Activated naive CD4-positive, alpha-beta T cell treated with anti-CD3 and anti-CD28 coated beads, Interleukin-2, amount 10 ng/mL, durations not matched to agents 7 days and 5 days (primary cell): ENCODE measurements around the gene KIAA1586.
"Not testable (repeated sequence)": the region's sequence is repeated elsewhere in the genome, so short reads cannot be mapped to it uniquely, and the experiment has no call there.

Experiments
- CTCF ChIA-PET: fragments of 350-600 bp; sonication (Branson Sonifier 250); formaldehyde crosslinking; loops from one replicate; lab custom pipeline; 2021; ENCODE audit warnings: antibody characterized with exemption; lab: Charles Lee
- DNase-seq: peaks from one replicate; pipeline ENCODE4 v3.0.0-alpha.2; 2020
- H3K27ac Mint-ChIP-seq: one replicate; pipeline ENCODE4 v1.8.0; 2021; ENCODE audit warnings: mild to moderate bottlenecking, moderate library complexity, mixed read lengths
- H3K27me3 Mint-ChIP-seq: one replicate; pipeline ENCODE4 v1.8.0; 2021; ENCODE audit warnings: mild to moderate bottlenecking, mixed read lengths
- H3K36me3 Mint-ChIP-seq: one replicate; pipeline ENCODE4 v1.8.0; 2021; ENCODE audit warnings: mixed read lengths
- H3K4me1 Mint-ChIP-seq: one replicate; pipeline ENCODE4 v1.8.0; 2021; ENCODE audit warnings: mixed read lengths
- H3K4me3 Mint-ChIP-seq: one replicate; pipeline ENCODE4 v1.8.0; 2021; ENCODE audit warnings: mild to moderate bottlenecking, moderate library complexity, mixed read lengths
- H3K9me3 Mint-ChIP-seq: one replicate; pipeline ENCODE4 v1.8.0; 2021; ENCODE audit warnings: mixed read lengths

Gene KIAA1586

DNA sequence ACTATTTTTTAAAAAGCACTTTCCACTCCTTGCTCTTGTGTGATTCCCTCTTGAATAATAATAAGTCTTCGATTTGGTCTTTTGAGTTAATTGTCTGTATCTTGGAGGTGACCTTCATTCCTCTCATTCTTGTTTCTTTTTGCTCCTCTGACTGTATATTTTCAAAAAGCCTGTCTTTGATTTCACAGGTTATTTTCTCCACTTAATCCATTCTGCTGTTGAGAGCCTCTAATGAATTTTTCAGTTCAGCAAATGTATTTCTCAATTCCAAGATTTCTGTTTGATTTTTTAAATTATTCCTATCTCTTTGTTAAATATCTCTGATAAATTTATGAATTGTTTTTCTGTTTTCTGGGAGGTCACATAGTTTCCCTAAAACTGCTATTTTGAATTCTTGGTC, 21.7 kb upstream of the KIAA1586 start:
- DNase-seq: no peak
- Mint-ChIP-seq H3K4me3 (no peak overlapping the region), H3K36me3 (peaks cover 3% of the 10 kb centered on the region), H3K27me3 (peaks cover 19% of the 10 kb centered on the region), H3K27ac (no peak overlapping the region), H3K9me3 (peaks cover 15% of the 10 kb centered on the region), H3K4me1 (no peaks in the 10 kb centered on the region)
- CTCF ChIA-PET: interaction anchor here (1.6 kb wide), 1 partner anchor 11 kb away, joined by 3 read pairs; no protein-coding TSS in a partner anchor

DNA sequence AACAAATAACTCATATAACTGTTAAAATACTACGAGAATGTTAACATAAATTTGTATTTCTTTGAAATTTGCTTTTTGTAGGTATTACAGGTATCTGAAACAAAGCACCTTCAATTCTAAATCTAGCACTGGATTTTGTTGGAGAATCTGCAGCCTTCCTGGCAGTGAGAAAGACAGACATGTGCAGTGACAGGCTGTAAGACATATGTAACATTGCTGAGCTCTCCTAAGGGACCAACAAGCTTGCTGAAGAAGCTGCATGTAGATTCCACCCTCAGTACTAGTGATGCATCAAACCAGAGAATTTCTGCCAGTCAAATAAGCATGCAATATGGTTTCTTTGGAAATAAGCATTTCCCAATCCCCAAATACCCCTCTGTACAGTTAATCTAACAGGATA, 20.5 kb upstream of the KIAA1586 start:
- Mint-ChIP-seq H3K4me3 (no peak overlapping the region), H3K9me3 (peaks cover 15% of the 10 kb centered on the region), H3K27ac (no peak overlapping the region), H3K36me3 (peaks cover 3% of the 10 kb centered on the region), H3K27me3 (peaks cover 23% of the 10 kb centered on the region), H3K4me1 (no peaks in the 10 kb centered on the region)
- CTCF ChIA-PET: interaction anchor here (1.0 kb wide), 1 partner anchor 121 kb away, joined by 3 read pairs; no protein-coding TSS in a partner anchor
- DNase-seq: no peak

DNA sequence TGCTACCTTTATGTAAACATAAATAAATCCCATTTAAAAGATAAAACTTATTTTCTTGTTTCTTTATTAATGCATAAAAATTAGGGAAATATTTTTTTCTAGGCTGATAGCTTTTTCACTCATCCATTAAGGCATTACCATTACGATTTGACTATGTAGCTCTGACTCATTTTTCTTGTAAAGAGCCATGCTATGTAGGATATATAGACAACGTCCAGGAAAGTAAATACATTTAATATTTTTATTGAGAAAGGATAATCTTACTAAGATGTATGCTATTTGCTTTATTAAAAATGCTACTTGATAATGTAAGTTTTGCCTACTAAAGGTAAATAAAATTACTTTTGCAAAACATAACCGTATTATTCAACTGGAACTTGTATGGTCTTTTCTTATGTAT, 19.2 kb upstream of the KIAA1586 start:
- H3K9me3 Mint-ChIP-seq: peaks cover 15% of the 10 kb centered on the region
- CTCF ChIA-PET: no interaction called here
- H3K27me3 Mint-ChIP-seq: peaks cover 23% of the 10 kb centered on the region
- no peaks in the 10 kb centered on the region for H3K4me1 Mint-ChIP-seq
- no peak overlapping the region for H3K4me3 Mint-ChIP-seq
- no peak for DNase-seq
- H3K27ac Mint-ChIP-seq: no peak overlapping the region
- peaks cover 3% of the 10 kb centered on the region for H3K36me3 Mint-ChIP-seq

DNA sequence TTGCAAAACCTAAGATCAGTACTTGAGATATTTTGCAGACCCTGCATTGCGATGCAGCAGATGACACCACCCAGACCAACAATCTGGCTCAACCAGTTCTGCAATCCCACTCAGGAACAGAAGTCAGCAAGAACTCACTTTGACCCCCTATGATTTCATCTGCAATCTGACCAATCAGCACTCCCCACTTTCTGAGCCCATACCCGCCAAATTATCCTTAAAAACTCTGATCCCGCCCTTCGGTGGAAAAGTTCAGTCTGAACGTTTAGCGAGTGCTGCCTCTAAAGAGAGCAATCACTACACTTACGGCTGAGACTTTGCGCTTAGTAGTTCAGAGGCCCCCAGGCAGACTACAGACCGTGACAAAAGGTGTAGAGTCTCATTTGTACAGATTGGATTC, 17.3 kb upstream of the KIAA1586 start:
- peaks cover 3% of the 10 kb centered on the region for H3K36me3 Mint-ChIP-seq
- CTCF ChIA-PET: interaction anchor here (0.8 kb wide), 1 partner anchor 39 kb away, joined by 3 read pairs; no protein-coding TSS in a partner anchor
- H3K4me1 Mint-ChIP-seq: no peaks in the 10 kb centered on the region
- H3K27ac Mint-ChIP-seq: no peak overlapping the region
- no peak for DNase-seq
- peaks cover 12% of the 10 kb centered on the region for H3K9me3 Mint-ChIP-seq
- no peak overlapping the region for H3K4me3 Mint-ChIP-seq
- H3K27me3 Mint-ChIP-seq: peaks cover 23% of the 10 kb centered on the region

DNA sequence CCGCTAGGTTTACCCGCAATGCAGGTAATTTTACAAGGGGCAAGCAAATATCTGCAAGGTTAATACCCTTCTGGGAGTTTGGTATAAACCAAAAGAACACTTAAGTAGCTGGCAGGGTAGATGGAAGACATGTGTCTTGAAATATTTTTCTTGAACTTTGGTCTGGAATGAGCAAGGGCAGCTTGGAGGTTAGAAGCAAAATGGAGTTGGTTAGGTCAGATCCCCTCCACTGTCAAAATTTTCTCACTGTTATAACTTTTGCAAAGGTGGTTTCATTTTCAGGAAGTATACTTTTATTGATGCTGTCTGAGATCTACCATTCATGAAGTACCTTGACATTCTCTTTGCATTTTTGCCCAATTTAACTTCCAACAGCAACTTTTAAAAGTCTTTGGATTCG, 13.3 kb upstream of the KIAA1586 start:
- Mint-ChIP-seq H3K9me3 (no peaks in the 10 kb centered on the region), H3K27ac (no peak overlapping the region), H3K4me1 (no peaks in the 10 kb centered on the region), H3K4me3 (no peak overlapping the region), H3K27me3 (peaks cover 34% of the 10 kb centered on the region), H3K36me3 (no peaks in the 10 kb centered on the region)
- no peak for DNase-seq
- CTCF ChIA-PET: no interaction called here

DNA sequence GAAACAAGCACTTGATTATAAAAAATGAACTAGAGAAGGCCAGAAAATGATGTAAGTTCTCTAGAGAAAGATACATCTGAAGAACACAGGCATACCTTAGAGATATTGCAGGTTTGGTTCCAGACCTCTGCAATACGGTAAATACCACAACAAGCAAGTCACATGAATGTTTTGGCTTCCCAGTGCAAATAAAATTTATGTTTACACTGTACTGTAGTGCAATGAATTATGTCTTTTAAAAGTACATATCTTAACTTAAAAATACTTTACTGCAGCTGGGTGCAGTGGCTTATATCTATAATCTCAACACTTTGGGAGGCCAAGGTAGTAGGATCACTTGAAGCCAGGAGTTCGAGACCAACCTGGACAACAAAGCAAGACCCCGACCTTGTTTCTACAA, 10.9 kb upstream of the KIAA1586 start:
- Mint-ChIP-seq H3K27me3 (peaks cover 36% of the 10 kb centered on the region), H3K9me3 (no peaks in the 10 kb centered on the region), H3K27ac (no peak overlapping the region), H3K36me3 (no peaks in the 10 kb centered on the region), H3K4me1 (no peaks in the 10 kb centered on the region), H3K4me3 (no peak overlapping the region)
- CTCF ChIA-PET: no interaction called here
- DNase-seq: no peak

DNA sequence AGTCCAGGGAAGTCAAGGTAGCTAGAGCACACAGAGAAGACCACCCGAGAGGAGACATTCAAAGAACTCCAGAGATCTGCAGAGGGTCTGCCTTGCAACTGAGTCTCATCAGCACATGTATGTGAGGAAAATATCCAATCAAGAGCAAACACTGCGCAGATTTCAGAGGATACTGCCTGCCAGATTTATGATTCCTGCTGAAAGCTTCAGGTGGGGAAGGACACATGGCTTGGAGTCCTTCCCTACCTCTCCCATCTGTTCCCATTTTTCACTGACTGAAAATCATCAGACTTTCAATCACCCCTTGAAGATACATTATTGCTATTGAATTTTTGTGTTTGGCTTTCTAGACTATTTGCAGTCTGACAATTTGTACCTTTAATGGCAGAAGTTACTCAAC, 7.6 kb upstream of the KIAA1586 start:
- peaks cover 61% of the 10 kb centered on the region for H3K27me3 Mint-ChIP-seq
- no peak overlapping the region for H3K4me3 Mint-ChIP-seq

DNA sequence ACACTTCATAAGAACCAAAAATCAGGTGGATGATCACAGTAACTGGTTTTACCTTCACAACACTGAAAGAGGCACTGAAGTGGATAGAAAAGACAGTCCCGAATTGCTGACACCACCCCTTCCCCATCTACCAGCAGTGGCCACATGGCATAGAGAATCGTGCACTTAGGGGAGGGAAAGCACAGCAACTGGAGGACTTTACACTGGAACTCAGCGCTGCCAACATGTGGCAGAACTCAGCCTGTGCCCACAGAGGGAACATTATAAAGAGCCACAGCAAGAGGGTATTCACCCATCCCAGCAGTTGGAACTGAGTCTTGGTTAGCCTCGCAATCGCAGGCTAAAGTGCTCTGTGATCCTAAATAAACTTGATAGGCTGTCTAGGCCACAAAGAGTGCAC, 6.5 kb upstream of the KIAA1586 start:
- DNase-seq: no peak
- CTCF ChIA-PET: no interaction called here
- Mint-ChIP-seq H3K4me1 (no peaks in the 10 kb centered on the region), H3K27ac (no peak overlapping the region), H3K27me3 (peaks cover 68% of the 10 kb centered on the region), H3K9me3 (no peaks in the 10 kb centered on the region), H3K4me3 (no peak overlapping the region), H3K36me3 (no peaks in the 10 kb centered on the region)

More for the DNA sequence above, 7.6 kb upstream of the KIAA1586 start:
- no peaks in the 10 kb centered on the region for H3K4me1 Mint-ChIP-seq
- H3K9me3 Mint-ChIP-seq: no peaks in the 10 kb centered on the region
- H3K27ac Mint-ChIP-seq: no peak overlapping the region
- no peaks in the 10 kb centered on the region for H3K36me3 Mint-ChIP-seq
- CTCF ChIA-PET: no interaction called here
- DNase-seq: no peak

DNA sequence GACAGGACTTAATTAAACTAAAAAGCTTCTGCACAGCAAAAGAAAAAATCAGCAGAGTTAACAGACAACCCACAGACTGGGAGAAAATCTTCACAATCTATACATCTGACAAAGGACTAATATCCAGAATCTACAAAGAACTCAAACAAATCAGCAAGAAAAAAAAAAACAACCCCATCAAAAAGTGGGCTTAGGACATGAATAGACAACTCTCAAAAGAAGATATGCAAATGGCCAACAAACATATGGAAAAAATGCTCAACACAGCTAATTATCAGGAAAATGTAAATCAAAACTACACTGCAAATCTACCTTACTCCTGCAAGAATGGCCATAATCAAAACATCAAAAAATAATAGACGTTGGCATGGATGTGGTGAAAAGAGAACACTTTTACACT, 2.4 kb upstream of the KIAA1586 start:
- H3K9me3 Mint-ChIP-seq, DNase-seq, CTCF ChIA-PET, H3K27ac Mint-ChIP-seq, H3K4me3 Mint-ChIP-seq: not testable (repeated sequence)
- peaks cover 12% of the 10 kb centered on the region for H3K36me3 Mint-ChIP-seq
- peaks cover 60% of the 10 kb centered on the region for H3K27me3 Mint-ChIP-seq
- peaks cover 19% of the 10 kb centered on the region for H3K4me1 Mint-ChIP-seq

DNA sequence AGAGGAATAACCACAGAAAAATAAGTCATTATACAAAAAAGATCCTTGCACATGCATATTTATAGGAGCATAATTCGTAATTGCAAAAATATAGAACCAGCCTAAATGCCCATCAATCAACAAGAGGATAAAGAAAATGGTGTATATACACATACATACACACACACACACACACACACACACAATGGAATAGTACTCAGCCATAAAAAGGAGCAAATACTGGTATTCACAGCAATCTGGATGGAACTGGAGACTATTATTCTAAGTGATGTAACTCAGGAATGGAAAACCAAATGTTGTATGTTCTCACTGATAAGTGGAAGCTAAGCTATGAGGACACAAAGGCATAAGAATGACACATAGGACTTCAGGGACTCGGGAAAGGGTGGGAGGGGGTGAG, 1.9 kb upstream of the KIAA1586 start:
- no peak for DNase-seq
- H3K27me3 Mint-ChIP-seq: peaks cover 60% of the 10 kb centered on the region
- CTCF ChIA-PET: no interaction called here
- H3K27ac Mint-ChIP-seq: no peak overlapping the region
- peaks cover 17% of the 10 kb centered on the region for H3K36me3 Mint-ChIP-seq
- peaks cover 25% of the 10 kb centered on the region for H3K4me1 Mint-ChIP-seq
- no peak overlapping the region for H3K4me3 Mint-ChIP-seq
- no peaks in the 10 kb centered on the region for H3K9me3 Mint-ChIP-seq

DNA sequence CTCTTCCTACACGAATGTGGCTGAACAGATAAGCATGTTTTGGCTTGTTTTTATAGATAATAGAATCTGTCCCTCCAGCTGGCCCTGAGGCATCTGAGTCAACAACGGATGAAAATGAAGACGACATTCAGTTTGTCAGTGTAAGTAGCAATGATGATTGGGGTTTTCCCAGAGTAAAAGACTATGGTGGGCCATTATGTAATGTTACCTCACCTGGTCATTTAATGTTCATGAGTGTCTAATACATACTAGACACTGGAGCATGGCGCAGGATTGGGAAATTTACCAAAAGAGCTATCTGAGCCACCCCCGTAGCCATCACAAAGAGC, 728 bp downstream of the KIAA1586 start:
- DNase-seq, H3K27ac Mint-ChIP-seq, CTCF ChIA-PET, H3K9me3 Mint-ChIP-seq, H3K4me3 Mint-ChIP-seq: not testable (repeated sequence)
- Mint-ChIP-seq H3K4me1 (peaks cover 35% of the 10 kb centered on the region), H3K36me3 (peaks cover 29% of the 10 kb centered on the region), H3K27me3 (peaks cover 35% of the 10 kb centered on the region)

DNA sequence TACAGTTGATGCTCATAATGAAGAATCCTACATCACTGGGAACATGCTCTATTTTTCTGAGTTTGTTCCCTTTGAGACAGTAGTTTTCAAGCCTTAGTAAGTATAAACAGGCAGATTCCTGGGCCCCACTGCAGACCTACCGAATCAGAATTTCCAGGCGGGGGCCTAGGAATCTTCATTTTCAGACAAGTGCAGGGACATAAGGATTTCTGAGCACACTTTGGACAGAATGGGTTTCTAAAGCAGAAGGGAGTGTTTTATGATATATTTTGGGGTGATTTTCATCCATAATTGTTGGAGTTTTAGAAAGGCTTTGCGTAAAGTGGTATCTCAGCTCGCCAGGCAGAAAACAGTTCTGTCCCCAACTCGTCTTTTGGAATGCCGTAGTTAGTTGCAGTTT, 1.4 kb downstream of the KIAA1586 start:
- Mint-ChIP-seq H3K4me3 (peak overlapping the region; percentile 65), H3K4me1 (peaks cover 35% of the 10 kb centered on the region), H3K36me3 (peaks cover 32% of the 10 kb centered on the region), H3K27ac (peak overlapping the region; percentile 58), H3K27me3 (peaks cover 31% of the 10 kb centered on the region)
- CTCF ChIA-PET, H3K9me3 Mint-ChIP-seq, DNase-seq: not testable (repeated sequence)

DNA sequence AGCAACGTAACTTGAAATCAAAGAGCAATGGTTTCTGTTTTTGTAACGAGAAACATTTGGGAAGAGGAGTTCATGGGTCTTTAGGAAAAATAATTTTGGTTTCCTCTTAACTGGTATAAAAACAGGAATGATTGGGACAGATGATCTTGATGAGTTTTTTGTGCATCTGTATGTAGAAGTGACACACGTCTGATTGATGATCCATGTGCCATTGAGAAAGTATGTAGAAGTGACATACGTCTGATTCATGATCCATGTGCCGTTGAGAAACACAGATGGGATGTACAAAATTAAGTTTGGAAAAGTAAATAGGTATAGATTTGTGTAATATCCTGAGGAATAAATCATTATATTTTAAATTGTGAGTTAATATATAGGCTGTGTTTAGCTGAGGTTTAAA, 2.1 kb downstream of the KIAA1586 start:
- Mint-ChIP-seq H3K27me3 (peaks cover 28% of the 10 kb centered on the region), H3K4me3 (peak overlapping the region; percentile 65), H3K4me1 (peaks cover 35% of the 10 kb centered on the region), H3K9me3 (no peaks in the 10 kb centered on the region), H3K36me3 (peaks cover 38% of the 10 kb centered on the region), H3K27ac (peak overlapping the region; percentile 12)
- CTCF ChIA-PET: no interaction called here
- DNase-seq: no peak

DNA sequence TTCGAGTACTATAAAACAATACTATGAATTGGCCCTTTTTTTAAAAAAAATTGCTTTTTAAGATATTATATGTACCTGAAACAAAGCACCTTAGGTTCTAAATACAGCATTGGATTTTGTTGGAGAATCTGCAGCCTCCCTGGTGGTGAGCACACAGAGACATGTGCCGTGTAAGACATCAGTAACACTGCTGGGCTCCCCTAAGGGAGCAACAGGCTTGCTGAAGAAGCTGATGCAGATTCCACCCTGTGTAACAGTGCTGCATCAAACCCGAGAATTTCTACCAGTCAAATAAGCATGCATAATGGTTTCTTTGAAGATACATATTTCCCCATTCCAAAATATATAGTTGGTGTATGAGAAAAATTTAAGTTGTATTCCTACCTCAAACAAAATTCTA, 17.4 kb downstream of the KIAA1586 start:
- Mint-ChIP-seq H3K36me3 (peaks cover 33% of the 10 kb centered on the region), H3K4me1 (peaks cover 9% of the 10 kb centered on the region), H3K27ac (no peak overlapping the region), H3K9me3 (no peaks in the 10 kb centered on the region), H3K4me3 (no peak overlapping the region), H3K27me3 (no peaks in the 10 kb centered on the region)
- no peak for DNase-seq
- CTCF ChIA-PET: no interaction called here

DNA sequence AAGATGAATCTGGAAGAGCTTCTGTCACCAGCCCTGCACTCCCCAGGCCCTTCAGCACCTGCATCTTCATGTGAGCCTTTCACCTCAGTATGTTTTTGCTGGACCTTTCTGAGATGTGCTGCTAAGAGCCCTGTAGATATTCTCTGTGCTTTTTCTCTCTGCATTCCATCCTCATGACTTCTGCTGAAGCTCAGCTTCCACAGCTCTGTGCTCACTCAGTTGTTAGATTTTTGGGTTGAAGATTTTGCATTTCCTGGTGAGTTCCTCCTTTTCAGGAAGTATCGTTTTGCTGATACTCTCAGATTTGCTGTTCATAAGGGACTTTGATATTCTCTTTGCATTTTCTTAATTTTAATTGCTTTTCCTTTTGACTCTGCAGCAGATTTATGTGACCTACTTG, 18.3 kb downstream of the KIAA1586 start:
- peaks cover 9% of the 10 kb centered on the region for H3K4me1 Mint-ChIP-seq
- H3K27ac Mint-ChIP-seq: no peak overlapping the region
- no peaks in the 10 kb centered on the region for H3K9me3 Mint-ChIP-seq
- no peak for DNase-seq
- CTCF ChIA-PET: no interaction called here
- H3K4me3 Mint-ChIP-seq: no peak overlapping the region
- H3K27me3 Mint-ChIP-seq: no peaks in the 10 kb centered on the region
- peaks cover 29% of the 10 kb centered on the region for H3K36me3 Mint-ChIP-seq

DNA sequence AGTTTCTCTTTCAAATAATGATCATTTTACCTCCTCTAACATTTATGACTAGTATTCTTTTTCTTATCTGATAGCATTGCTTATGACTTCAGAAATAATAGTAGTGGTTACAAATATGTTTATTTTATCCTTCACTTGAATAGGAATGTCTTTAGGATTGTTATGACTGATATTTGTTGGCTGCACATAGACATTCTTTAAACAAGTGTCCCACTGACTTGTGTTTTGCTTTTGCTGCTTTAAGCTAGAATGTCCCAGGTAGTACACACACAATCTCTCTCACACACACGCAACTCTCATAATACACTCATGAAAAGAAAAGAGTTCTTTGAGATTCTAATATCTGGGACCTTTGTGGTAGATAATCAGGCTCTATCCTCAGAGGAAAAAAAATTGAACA, 21.6 kb downstream of the KIAA1586 start:
- Mint-ChIP-seq H3K9me3 (no peaks in the 10 kb centered on the region), H3K27me3 (no peaks in the 10 kb centered on the region), H3K27ac (no peak overlapping the region), H3K4me1 (peaks cover 9% of the 10 kb centered on the region), H3K36me3 (peaks cover 15% of the 10 kb centered on the region), H3K4me3 (no peak overlapping the region)
- CTCF ChIA-PET: interaction anchor here (0.7 kb wide), 1 partner anchor 239 kb away, joined by 3 read pairs; no protein-coding TSS in a partner anchor
- DNase-seq: no peak
